CD4-positive, alpha-beta T cell treated with Interleukin-15 for 4 hours (primary cell): ENCODE results near the gene FLT1.

Experiments used
- DNase-seq: peaks from one replicate; pipeline ENCODE4 v3.0.0-alpha.2; 2020; ENCODE audit warnings: low spot score

The FLT1 gene, protein sequence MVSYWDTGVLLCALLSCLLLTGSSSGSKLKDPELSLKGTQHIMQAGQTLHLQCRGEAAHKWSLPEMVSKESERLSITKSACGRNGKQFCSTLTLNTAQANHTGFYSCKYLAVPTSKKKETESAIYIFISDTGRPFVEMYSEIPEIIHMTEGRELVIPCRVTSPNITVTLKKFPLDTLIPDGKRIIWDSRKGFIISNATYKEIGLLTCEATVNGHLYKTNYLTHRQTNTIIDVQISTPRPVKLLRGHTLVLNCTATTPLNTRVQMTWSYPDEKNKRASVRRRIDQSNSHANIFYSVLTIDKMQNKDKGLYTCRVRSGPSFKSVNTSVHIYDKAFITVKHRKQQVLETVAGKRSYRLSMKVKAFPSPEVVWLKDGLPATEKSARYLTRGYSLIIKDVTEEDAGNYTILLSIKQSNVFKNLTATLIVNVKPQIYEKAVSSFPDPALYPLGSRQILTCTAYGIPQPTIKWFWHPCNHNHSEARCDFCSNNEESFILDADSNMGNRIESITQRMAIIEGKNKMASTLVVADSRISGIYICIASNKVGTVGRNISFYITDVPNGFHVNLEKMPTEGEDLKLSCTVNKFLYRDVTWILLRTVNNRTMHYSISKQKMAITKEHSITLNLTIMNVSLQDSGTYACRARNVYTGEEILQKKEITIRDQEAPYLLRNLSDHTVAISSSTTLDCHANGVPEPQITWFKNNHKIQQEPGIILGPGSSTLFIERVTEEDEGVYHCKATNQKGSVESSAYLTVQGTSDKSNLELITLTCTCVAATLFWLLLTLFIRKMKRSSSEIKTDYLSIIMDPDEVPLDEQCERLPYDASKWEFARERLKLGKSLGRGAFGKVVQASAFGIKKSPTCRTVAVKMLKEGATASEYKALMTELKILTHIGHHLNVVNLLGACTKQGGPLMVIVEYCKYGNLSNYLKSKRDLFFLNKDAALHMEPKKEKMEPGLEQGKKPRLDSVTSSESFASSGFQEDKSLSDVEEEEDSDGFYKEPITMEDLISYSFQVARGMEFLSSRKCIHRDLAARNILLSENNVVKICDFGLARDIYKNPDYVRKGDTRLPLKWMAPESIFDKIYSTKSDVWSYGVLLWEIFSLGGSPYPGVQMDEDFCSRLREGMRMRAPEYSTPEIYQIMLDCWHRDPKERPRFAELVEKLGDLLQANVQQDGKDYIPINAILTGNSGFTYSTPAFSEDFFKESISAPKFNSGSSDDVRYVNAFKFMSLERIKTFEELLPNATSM (N-terminal part only)

DNA sequence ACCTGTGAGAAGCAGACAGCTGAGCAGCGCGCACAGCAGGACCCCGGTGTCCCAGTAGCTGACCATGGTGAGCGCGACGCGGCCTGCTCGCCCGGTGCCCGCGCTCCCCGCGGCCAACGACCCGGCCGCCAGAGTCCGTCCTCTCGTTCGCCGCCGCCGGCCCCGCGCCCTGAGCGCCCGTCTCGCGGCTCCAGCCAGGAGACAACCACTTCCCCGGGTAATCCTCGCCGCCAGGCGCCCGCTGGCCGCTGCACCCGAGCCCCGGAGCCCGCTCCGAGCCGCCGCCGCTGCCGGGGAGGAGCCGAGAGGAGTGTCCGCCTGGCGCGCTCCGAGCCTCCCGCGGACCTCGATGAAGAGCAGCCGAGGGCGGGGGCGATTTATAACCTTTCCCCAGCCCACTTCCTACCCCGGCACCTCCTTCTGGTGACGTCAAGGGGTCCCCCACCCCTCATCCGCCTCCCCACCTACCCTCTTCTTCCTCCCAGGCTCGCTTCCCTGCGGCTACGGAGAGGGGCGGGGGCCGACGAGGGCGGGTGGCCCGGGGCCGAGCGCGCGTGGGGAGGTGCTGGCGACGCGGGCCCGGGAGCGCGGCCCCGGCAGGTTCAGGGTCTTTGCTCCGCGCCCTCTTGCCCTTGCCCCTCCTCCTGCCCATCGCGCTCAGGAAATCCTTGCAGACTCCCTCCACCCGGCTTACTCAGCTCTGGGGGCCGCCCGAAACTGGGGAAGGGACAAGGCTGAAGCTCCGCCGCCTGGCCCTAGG is at the start of gene FLT1:
FLT1 (minus strand) TSS at position 351 of the 760 bp plus-strand sequence; CDS start at position 66, 285 bp downstream.
- DNase-seq: no peak

DNA sequence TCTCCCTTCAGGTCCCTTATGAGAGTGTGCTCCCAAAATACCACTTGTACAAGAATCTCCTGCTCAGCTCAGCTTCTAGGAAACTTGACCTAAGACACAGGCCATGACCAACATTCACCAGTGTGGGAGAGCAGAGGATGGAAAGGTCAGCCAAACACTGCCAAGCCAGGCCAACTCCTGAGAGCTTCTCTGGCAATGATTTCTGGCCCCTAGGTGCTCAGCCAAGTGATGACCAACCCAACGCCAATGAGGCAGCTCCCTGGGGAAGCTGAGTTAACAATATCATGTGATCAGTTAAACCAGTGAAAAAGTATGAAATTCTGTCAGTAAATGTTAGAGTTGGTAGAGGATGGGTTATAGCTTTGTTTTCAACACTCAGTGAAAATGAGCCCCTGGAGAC is 49.1 kb upstream of the FLT1 start:
- DNase-seq: no peak

DNA sequence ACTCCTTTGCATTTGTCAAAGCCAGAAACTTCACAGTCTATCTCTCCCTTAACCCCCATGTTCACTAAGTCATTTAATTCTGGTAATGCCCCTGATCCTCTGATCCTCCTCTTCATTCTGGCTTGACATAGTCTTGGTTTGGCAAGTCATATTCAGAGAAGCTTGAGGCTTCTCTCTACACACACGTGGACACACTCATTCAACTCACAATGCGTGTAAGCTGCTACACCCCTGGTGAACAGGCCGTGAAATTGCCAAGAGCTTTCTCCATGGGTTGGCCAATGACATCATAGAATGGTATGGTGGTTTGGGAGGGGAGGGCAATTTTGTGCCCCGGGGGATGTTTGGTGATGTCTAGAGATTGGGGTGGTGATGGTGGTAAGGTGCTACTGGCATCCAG is 47.9 kb upstream of the FLT1 start:
- no peak for DNase-seq

DNA sequence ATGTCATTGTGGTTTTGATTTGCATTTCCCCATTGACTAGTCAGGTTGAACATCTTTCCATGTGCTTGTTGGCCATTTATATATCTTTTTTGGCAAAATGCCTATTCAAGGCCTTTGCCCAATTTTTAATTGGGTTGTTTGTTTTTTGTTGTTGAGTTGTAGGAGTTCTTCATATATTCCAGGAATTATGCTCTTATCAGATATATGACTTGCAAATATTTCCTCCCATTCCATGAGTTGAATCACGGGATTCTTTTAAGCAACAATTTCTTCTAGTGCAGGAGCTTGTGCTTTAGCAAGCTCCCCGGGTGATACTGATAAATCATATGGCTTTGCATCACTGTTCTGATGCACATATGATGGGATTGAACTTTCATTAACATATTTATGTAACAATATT is 47.0 kb upstream of the FLT1 start:
- DNase-seq: no peak

DNA sequence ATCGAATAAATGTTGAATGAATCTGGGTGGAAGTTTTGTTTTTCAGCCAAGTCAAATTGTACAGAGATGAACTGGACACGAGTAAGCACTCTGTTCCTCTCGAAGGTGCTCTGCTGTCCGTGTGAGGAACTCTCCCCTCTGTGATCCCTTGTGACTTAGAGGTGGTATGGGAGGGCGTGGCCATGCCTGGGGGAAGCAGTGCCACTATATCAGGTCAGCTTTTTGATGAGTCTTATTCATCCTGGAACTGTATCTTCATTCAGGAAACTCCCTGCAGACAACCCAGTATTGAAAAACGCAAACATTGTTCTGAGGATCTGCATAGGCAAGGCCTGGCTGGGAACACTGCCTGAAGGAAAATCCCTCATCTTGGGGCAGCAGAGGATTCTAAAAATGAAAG is 45.7 kb upstream of the FLT1 start:
- DNase-seq: no peak

- no peak for DNase-seq
Measured at GRCh38 chr13:28539625-28540286, 44.8 kb upstream of the FLT1 start.

GRCh38 chr13:28538932-28539331 is 44.0 kb upstream of the FLT1 start:
- DNase-seq: no peak

DNA sequence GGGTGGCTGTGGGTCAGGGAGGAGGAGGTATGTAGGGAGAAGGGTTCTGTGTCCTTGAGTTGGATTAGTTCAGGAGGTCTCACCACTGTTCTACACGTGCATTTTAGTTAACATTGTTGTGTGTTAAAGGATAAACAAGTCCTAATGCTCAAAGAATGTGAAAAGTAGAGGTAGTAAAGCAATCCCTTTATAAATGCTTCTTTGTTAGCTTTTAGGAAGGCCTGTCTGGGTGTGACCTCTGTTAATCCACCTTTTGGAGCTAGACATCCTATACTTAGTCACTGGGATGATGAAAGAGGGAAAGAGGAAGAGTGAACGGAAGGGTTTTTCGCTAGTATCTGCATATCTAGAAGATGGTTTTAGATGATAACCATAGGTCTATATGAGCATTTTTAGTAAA is 42.2 kb upstream of the FLT1 start:
- no peak for DNase-seq

DNA sequence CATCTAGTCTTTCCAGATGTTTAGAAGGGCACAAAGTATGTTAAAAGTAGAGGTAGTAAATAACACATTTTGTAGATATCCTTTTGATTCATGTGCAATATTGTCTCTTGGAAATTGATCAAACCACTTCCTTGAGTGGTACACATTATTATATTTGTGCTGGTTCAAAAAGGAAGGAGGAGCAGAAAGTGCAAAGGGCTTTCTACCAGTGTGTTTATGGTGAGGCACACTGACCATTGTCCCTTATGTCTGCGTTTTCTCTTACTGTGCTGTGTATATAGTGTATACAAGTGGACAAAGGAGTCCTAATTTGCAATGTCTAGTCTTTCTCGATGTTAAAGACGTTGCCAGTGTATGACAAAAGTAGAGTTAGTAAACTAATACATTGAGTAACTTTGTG is 41.4 kb upstream of the FLT1 start:
- no peak for DNase-seq

DNA sequence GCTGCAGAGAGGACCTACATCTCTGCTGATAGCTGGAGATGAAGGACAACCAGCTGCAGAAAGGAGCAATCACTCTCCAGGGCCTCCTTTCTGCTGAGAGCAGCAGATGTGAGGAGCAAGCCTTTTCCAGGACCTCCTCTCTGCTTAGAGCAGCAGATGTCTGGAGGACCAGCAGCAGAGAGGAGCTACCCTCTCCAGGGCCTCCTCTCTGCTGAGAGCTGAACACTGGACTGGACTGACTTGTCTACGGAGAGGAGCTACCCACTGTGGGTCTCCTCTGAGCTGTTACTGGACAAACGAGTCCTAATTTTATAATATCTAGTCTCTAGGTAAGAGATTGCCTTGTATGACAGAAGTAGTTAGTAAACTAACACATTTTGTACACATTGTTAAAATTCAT is 40.8 kb upstream of the FLT1 start:
- DNase-seq: no peak

DNA sequence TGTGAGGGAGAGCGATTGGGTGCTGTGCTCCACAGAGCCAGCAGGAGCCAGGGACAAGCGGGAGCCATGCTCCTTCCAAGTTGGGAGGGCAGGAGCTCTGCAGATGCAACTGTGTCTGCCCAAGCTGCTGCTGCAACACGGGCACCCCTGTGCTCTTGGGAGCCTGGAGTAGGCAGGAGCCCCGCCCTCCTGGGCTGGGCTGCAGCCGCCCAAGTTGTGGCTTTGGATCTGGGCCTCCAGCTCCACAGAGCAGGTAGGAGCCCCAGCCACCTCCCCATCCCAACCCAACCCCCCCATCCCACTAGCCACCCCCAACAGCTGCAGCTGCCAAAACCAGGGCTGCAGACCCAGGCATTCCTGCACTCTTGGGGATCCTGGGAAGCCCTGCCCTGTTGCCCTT is 39.9 kb upstream of the FLT1 start:
- no peak for DNase-seq

DNA sequence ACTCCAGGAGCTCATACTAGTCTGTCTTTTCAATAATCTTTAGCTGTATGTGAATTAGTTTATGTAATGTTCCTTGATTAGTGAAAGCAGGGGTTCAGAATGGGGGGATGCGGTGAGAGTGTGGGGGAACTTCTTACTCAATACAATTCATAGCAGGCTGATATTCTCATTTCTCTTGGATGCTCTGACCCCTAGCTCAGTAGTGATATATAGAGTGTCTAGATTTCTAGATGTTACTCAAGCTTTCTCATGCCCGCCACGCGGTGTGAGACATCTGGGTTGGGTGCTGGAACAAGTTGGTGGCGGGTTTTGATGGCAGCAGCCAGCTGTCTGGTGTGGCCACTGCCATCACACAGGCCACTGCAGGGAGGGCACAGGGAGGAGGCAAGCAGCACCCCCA is 39.3 kb upstream of the FLT1 start:
- no peak for DNase-seq

DNA sequence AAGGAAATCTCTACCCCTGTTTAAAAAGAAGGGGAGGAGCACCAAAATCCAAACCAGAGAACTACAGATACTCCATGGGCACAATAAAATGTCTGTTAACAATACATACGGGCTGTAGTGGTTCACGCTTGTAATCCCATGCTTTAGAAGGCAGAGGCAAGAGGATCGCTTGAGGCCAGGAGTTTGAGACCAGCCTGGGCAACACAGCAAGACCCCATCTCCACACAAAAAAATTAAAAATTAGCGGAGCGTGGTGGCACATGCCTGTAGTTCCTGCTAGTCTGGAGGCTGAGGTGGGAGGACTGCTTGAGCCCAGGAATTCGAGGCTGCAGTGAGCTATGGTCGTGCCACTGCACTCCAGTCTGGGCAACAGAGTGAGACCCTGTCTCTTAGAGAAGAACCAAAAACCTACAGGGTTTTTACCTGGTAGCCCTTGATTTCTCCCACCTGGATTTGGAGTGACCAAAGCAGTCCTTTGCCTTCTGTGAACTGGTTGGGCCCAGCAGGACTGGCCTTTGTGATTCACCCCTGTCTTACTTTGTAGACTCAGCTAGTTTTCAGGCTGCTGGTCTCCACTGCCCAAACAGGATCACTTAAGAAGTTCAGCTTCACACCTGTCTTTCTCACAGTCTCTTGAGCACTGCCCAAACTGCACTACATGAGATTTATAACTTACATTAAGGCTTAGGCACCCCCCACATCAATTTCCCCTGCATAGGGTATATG is 38.7 kb upstream of the FLT1 start:
- no peak for DNase-seq

DNA sequence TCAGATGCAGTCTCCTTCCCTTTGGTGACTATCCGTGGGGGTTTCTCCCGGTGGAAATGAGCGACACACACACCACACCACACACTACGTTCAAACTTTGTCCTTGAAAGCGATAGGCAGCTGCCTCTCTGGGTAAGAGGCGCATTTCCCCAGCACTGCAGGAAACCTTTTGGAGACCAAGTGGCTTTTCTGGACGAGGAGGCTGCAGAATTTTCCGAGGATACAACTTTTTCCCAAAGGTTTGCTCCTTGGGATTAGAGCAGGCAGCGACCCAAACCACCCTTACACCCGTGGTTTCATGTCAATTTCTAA is 38.2 kb upstream of the FLT1 start:
- no peak for DNase-seq

- no peak for DNase-seq
Measured at GRCh38 chr13:28532388-28533124, 37.6 kb upstream of the FLT1 start.

- DNase-seq: no peak
Measured at GRCh38 chr13:28531845-28532387, 37.0 kb upstream of the FLT1 start.

DNA sequence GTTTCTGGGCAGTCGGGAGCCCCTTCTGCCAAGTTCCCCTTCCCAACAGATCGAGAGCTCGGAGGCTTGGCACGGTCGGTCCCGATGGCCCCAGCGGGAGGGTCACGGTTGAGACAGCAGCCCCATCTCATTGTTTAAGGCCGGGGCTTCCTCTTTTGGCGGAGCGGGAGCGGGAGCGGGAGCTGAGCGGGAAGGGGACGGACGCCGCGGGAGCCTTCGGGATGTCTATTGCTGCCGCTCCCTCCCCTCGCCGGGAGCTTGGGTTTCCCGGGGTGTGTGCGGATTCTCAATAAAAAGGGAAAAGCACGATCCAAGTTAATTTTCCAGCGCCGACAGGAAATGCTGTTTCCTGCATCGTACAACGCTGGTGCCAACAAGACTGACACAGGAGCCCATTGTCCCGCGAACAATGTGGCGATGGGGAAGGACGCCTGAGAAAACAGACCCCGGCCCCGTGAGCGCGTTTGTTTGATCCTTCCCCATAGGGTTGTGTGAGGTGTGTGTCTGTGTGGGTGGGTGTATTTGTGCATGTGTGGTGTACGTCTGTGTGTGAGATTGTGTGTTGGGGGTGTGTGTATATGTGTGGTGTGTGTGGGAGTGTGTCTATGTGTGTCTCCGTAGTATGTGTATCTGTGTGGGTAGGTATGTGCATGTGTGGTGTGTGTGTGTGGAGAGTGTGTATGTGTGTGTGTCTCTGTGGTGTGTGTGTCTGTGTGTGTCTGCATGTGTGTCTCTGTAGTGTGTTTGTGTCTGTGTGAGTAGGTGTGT is 36.3 kb upstream of the FLT1 start:
- no peak for DNase-seq

DNA sequence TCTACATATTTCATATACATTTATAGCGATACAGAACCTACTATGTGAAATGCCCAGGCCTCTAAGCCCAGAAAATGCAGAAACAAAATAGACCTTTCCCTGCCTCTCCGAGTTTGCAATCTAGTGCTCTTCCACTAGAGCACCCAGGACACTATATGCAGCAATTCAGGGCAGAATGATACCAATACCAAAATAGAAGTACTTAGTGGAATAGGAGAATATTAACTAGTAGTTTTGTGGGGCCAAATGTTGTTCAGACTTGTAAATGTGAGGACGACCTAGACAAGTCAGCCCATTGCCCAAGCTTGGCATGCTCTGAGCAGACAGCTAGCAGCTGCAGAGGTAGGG is 35.8 kb upstream of the FLT1 start:
- no peak for DNase-seq

DNA sequence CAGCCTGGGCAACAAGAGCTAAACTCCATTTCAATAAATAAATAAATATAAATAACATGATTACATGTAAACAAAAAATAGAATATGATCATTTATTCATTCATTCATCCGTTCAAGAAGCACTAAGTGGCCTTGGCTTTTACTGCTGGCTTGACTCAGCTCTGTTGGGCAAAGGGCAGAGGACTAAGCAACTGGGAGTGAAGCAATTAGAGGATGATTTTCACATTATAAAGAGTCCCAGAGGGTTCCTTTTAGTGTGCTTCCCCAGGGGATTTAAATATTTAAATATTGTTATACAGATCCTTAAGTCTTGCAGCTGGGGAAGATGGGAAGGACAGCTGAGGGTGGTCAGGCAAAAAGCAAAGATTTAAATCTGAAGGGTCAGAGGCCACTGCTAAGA is 34.9 kb upstream of the FLT1 start:
- no peak for DNase-seq
